ENCODE measurements around the gene CAMK4. TPM values are rescaled to one million over a fixed set of nuclear protein-coding genes. Genes with fewer than 3 reads are reported as not detected.

Gene CAMK4
- total and polyA plus RNA-seq, 9 of the 15 experiments (the other 6 are each of a cell fraction or from before 2014, with no cell fraction given), result 0.35 TPM; not detected in 8

- BruUV-seq (replicated peaks), result no TSS peak
- ATAC-seq (no peak), DNase-seq (ENCODE audit: extremely low read depth in 1 of 4, low spot score in 3 of 4) (no peak), FAIRE-seq (no peak)
- POLR2A ChIA-PET, result no interaction called here
- Histone ChIP-seq H3K36me3 (ENCODE audit: control insufficient read depth, insufficient read depth, low read length) (no peaks in the 10 kb centered on the region), H3K4me3 (no peak overlapping the region), H3K27ac (ENCODE audit: extremely low read depth, low read depth, low read length) (no peak overlapping the region), H3K4me1 (replicated peaks in 1 of 2; ENCODE audit: control insufficient read depth in 2 of 2, insufficient read depth in 2 of 2, low read length in 2 of 2) (no peaks in the 10 kb centered on the region), H4K20me1 (replicated peaks; ENCODE audit: control insufficient read depth, insufficient read depth, low read length) (no peaks in the 10 kb centered on the region; the same call in 1 of the 2 replicates), H3K9me1 (ENCODE audit: control insufficient read depth, insufficient read depth, low read length) (no peaks in the 10 kb centered on the region), H3K27me3 (ENCODE audit: control insufficient read depth in 2 of 2, insufficient read depth in 2 of 2, low read length in 2 of 2) (peaks cover 0 to 5% of the 10 kb centered on the region in 2 experiments; a peak in 1 of 5 replicates), H3K9me3 (replicated peaks; ENCODE audit: control insufficient read depth, insufficient read depth, low read depth, low read length) (no peaks in the 10 kb centered on the region), H3K4me2 (ENCODE audit: insufficient read depth, low read length) (no peak overlapping the region), H2AFZ (ENCODE audit: low read depth, low read length) (no peak overlapping the region), H3K79me2 (ENCODE audit: control insufficient read depth, insufficient read depth, low read length) (no peaks in the 10 kb centered on the region), H3K9ac (ENCODE audit: insufficient read depth in 1 of 2, low read depth in 2 of 2, low read length in 2 of 2) (no peak overlapping the region)
- intact Hi-C loops (cut with micrococcal nuclease), result no loop called here
- CTCF ChIA-PET (ENCODE audit: low intra/inter-chr PET ratio), result no interaction called here
- no peak for TF ChIP-seq FOXM1 (IDR thresholded peaks at IDR 0.05; ENCODE audit: low read depth)
- no peak for TF ChIP-seq FOXM1 (CRISPR knock-in tag; IDR thresholded peaks at IDR 0.05; ENCODE audit: low read depth)
- TF ChIP-seq PRDM10 (IDR thresholded peaks at IDR 0.05; ENCODE audit: partially characterized antibody), result no peak
- TF ChIP-seq ASH1L (IDR thresholded peaks at IDR 0.05; ENCODE audit: borderline replicate concordance, low read depth, partially characterized antibody), result no peak
- no peak for TF ChIP-seq ZNF121 (CRISPR knock-in tag; conservative IDR thresholded peaks at IDR 0.05)
- no peak for TF ChIP-seq ARNT (IDR thresholded peaks at IDR 0.05)
- TF ChIP-seq SRSF3 (IDR thresholded peaks at IDR 0.05; ENCODE audit: insufficient read depth, low read length), result no peak
- TF ChIP-seq ELF1 (tag; IDR thresholded peaks at IDR 0.05), result no peak
- no peak for TF ChIP-seq PTBP1 (IDR thresholded peaks at IDR 0.05; ENCODE audit: low read depth, low read length)
- 0% methylated on average over 1 of the region's 1 CpG for WGBS (ENCODE audit: insufficient coverage, low coverage, missing lambda C conversion rate)
- in situ Hi-C loops (cut with MboI), result no loop called here
Observed at GRCh38 chr5:111243318-111243717, 19.1 kb downstream of the CAMK4 start.
